HG03139 (cell line): ENCODE measurements around the gene DAPK1.

Experiments used
- ATAC-seq: cut with Tn5 transposase; IDR thresholded peaks from one replicate; pipeline ENCODE4 v1.9.1; 2021; ENCODE audit not compliant: unreplicated experiment

DAPK1 gene

GRCh38 chr9:87681271-87682061 lies 183.8 kb downstream of the DAPK1 start:
- no peak for ATAC-seq

- ATAC-seq = no peak
Observed at GRCh38 chr9:87682085-87682484, 184.4 kb downstream of the DAPK1 start.

- no peak for ATAC-seq
Observed at GRCh38 chr9:87682618-87683017, 185.0 kb downstream of the DAPK1 start.

GRCh38 chr9:87683751-87684626 lies 186.3 kb downstream of the DAPK1 start:
- ATAC-seq = no peak

GRCh38 chr9:87684627-87685219 lies 187.1 kb downstream of the DAPK1 start:
- no peak for ATAC-seq

GRCh38 chr9:87685441-87685840 lies 187.8 kb downstream of the DAPK1 start:
- ATAC-seq = no peak

- ATAC-seq = no peak
Observed at GRCh38 chr9:87685871-87686519, 188.3 kb downstream of the DAPK1 start.

GRCh38 chr9:87686520-87687090 lies 188.9 kb downstream of the DAPK1 start:
- ATAC-seq = no peak

- ATAC-seq = no peak
Observed at GRCh38 chr9:87687207-87687606, 189.5 kb downstream of the DAPK1 start.

- ATAC-seq = no peak
Observed at GRCh38 chr9:87694236-87694755, 196.6 kb downstream of the DAPK1 start.

GRCh38 chr9:87695523-87695922 lies 197.9 kb downstream of the DAPK1 start:
- no peak for ATAC-seq

GRCh38 chr9:87696641-87697040 lies 199.0 kb downstream of the DAPK1 start:
- ATAC-seq = no peak

- ATAC-seq = no peak
Observed at GRCh38 chr9:87698069-87698809, 200.6 kb downstream of the DAPK1 start.

GRCh38 chr9:87699835-87700234 lies 202.2 kb downstream of the DAPK1 start:
- ATAC-seq = no peak

- no peak for ATAC-seq
Observed at GRCh38 chr9:87701491-87701890, 203.8 kb downstream of the DAPK1 start.

- no peak for ATAC-seq
Observed at GRCh38 chr9:87701931-87702421, 204.3 kb downstream of the DAPK1 start.

- ATAC-seq = no peak
Observed at GRCh38 chr9:87702921-87703320, 205.3 kb downstream of the DAPK1 start.

GRCh38 chr9:87703636-87704276 lies 206.1 kb downstream of the DAPK1 start:
- no peak for ATAC-seq

GRCh38 chr9:87704342-87704741 lies 206.7 kb downstream of the DAPK1 start:
- no peak for ATAC-seq
